ENCODE results near the gene TMEM119. TPM values are rescaled to one million over a fixed set of nuclear protein-coding genes. Genes with fewer than 3 reads are reported as not detected.

The TMEM119 gene
- total RNA-seq, 5 donors from 2014 or later (not counting 1 experiment from before 2014, with no cell fraction given) = 0.13 to 3.9 (median 0.98) TPM

- Histone ChIP-seq H3K9me3 (no peaks in the 10 kb centered on the region), H3K4me3 (ENCODE audit: control insufficient read depth in 1 of 2, extremely low read depth in 1 of 2, low read length in 1 of 2) (peak within 1 kb of the TSS; percentile 96), H3K4me1 (ENCODE audit: control insufficient read depth in 1 of 2, extremely low read depth in 1 of 2, insufficient read depth in 2 of 2, low read length in 2 of 2) (peaks cover 33 to 59% of the 10 kb centered on the region in 2 experiments), H3K36me3 (ENCODE audit: control insufficient read depth in 2 of 2, extremely low read depth in 1 of 2, insufficient read depth in 1 of 2, low read length in 1 of 2) (peaks cover 0 to 42% of the 10 kb centered on the region in 2 donors), H3K27me3 (replicated peaks in 1 of 2; ENCODE audit: control insufficient read depth in 2 of 2, extremely low read depth in 1 of 2, insufficient read depth in 2 of 2, low read length in 1 of 2) (no peaks in the 10 kb centered on the region), H3K27ac (ENCODE audit: low read length) (peak within 1 kb of the TSS; percentile 98)
- ATAC-seq (replicated peaks in 1 of 4) = peak; percentile 72 to 81 (median 73)
- H3K4me3 Mint-ChIP-seq = peak within 1 kb of the TSS; percentile 98 to 100 (median 100)
- peak within 1 kb of the TSS; percentile 99 to 100 for H3K27ac Mint-ChIP-seq
- WGBS (ENCODE audit: insufficient coverage) = 0% methylated on average over 71 of the region's 72 CpGs
- DNase-seq = peak; percentile 96 to 100 (median 99)
- ChIA-PET POLR2A (interaction anchor here (0.6 to 1.7 kb wide), 5 partner anchors 30 to 71 kb away, joined by 3 to 6 read pairs (median 3); partner anchors contain the start of gene SELPLG (in 1 of the 2)), CTCF (interaction anchor here (0.6 to 11.9 kb wide), 9 partner anchors 47 to 530 kb away, joined by 3 to 140 read pairs (median 4); partner anchors contain the start of genes ALKBH2 (in 1 of the 2) and FICD (in 1 of the 2))
- peaks cover 47 to 74% (median 69%) of the 10 kb centered on the region in 3 donors for H3K4me1 Mint-ChIP-seq
- no peaks in the 10 kb centered on the region for H3K27me3 Mint-ChIP-seq
- H3K36me3 Mint-ChIP-seq = peaks cover 20% of the 10 kb centered on the region
- no peaks in the 10 kb centered on the region for H3K9me3 Mint-ChIP-seq
Observed at GRCh38 chr12:108562348-108563135, 35.3 kb downstream of the TMEM119 start, which contains the start of gene ISCU. Gene ISCU (plus strand): TSS chr12:108562596. CDS start chr12:108562623, 27 bp downstream.

DNA sequence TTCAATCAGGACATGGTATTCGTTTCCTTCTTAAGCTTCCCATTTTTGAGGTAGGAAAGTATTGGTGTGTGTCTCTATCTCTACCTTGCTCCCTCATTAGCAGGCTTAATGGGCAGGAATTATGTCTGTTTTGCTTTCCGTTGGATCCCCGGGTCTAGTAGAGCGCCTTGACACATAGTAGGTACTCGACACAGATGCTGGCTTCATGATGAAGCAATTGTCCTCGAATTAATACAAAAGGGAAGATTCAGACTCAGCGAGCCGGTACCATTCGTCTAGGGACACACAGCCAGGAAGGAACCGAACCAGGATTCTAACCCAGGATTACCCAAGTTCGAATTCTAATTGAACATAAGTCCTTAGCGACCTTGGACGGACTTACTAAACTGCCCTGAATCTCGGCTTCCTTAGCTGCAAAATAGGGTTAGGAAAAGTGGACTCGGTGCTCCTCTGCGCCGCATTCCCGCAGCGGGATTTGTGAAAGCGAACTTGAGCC, 36.0 kb downstream of the TMEM119 start:
- no peaks in the 10 kb centered on the region for H3K27me3 Mint-ChIP-seq
- H3K4me1 ChIP-seq (ENCODE audit: control insufficient read depth in 1 of 2, extremely low read depth in 1 of 2, insufficient read depth in 2 of 2, low read length in 2 of 2) = peaks cover 34 to 62% of the 10 kb centered on the region in 2 experiments
- ATAC-seq (replicated peaks in 1 of 4) (peak; percentile 1 to 7 (median 3)), DNase-seq (peak in 1 of 35 experiments; percentile 12)
- POLR2A ChIA-PET = interaction anchor here (0.6 to 1.7 kb wide), 5 partner anchors 30 to 71 kb away, joined by 3 to 6 read pairs (median 3); partner anchors contain the start of gene SELPLG (in 1 of the 2)
- H3K36me3 ChIP-seq (ENCODE audit: control insufficient read depth in 2 of 2, extremely low read depth in 1 of 2, insufficient read depth in 1 of 2, low read length in 1 of 2) = peaks cover 0 to 38% of the 10 kb centered on the region in 2 donors
- peaks cover 47 to 74% (median 69%) of the 10 kb centered on the region in 3 donors for H3K4me1 Mint-ChIP-seq
- peak overlapping the region; percentile 99 to 100 for H3K27ac Mint-ChIP-seq
- H3K27me3 ChIP-seq (replicated peaks in 1 of 2; ENCODE audit: control insufficient read depth in 2 of 2, extremely low read depth in 1 of 2, insufficient read depth in 2 of 2, low read length in 1 of 2) = no peaks in the 10 kb centered on the region
- H3K27ac ChIP-seq (ENCODE audit: low read length) = peak overlapping the region; percentile 93
- no peaks in the 10 kb centered on the region for H3K9me3 ChIP-seq
- H3K36me3 Mint-ChIP-seq = peaks cover 13% of the 10 kb centered on the region
- peak overlapping the region; percentile 82 to 96 for H3K4me3 ChIP-seq (ENCODE audit: control insufficient read depth in 1 of 2, extremely low read depth in 1 of 2, low read length in 1 of 2)
- CTCF ChIA-PET = interaction anchor here (0.5 to 11.9 kb wide), 10 partner anchors 47 to 531 kb away, joined by 3 to 140 read pairs (median 4); partner anchors contain the start of genes ALKBH2 (in 1 of the 2) and FICD (in 1 of the 2)
- peak overlapping the region; percentile 98 to 100 (median 100) for H3K4me3 Mint-ChIP-seq
- no peaks in the 10 kb centered on the region for H3K9me3 Mint-ChIP-seq
- WGBS (ENCODE audit: insufficient coverage) = 1% methylated on average over 18 of the region's 20 CpGs

DNA sequence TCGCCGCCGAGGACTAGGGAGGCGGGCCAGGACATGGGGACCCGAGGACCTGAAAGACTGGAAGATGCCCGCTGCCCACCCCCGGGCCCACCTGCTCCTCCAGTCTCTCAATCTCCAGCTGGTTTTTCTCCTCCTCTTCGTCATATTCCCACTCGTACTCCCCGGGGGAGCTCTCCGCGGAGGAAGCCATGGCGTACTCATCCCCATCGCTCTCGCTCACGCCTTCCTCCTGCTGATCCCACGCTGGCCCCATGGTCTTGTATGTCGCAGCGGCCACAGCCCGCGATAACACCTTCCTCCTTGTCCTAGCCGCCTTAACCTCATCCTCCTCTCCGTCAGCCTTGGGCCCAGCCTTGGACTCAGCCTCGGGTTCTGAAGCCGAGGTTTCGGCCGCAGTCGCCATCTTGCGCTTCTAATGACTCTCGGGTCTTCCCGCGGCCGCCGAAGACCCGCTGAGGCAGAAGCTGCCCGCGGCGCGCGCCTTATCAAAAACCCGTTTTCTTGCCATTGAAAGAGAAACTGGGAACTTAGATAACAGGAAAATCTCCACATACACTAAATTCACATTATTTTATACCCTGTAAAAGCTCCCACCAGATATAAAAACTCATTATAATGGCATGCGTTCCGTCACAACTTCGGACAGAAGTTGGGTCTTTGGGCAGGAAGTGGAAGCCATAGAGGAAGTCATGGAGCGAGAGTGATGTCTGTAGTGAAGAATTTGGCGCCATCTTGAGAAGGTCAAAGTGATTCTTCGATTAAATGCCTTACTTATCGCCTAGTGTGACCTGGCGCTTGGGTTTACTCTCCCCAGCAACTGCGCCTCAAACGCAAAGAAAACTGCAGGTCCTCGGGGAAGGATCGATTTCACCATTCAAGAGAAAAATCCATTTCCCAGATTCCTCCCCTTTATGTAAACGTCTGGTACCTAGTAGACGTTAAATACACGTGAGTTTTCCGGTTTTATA, 36.8 kb downstream of the TMEM119 start, which contains the start of gene SART3:
SART3 (minus strand) TSS at position 422 of the 968 bp plus-strand sequence; CDS start at position 403, 19 bp downstream.
- H3K4me3 ChIP-seq (ENCODE audit: control insufficient read depth in 1 of 2, extremely low read depth in 1 of 2, low read length in 1 of 2) = peak within 1 kb of the TSS; percentile 82 to 96
- peak; percentile 61 to 92 (median 77) for DNase-seq

DNA sequence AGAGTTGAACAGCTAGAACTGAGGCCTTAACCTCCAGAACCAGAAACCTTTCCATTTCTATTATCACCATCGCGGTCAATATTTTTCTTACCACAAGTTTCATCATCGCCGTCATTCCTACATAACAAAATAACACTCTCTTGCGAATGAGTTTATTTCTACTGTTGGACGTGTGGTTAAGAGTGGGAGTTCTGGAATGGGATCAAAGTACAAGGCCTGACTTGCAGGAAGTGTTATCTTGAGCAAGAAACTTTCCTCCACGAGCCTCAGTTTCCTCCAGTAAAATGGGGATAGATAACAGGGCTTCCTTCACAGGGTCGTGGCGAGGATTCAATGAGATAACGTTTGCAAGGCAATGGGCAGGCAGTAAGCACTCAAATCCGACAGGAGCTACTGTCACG, 37.6 kb downstream of the TMEM119 start:
- H3K9me3 Mint-ChIP-seq = no peaks in the 10 kb centered on the region
- POLR2A ChIA-PET = interaction anchor here (0.8 to 1.1 kb wide), 1 partner anchor 58 kb away, joined by 4 to 5 read pairs; no protein-coding TSS in a partner anchor
- 2% methylated on average over 6 of the region's 12 CpGs for WGBS (ENCODE audit: insufficient coverage)
- H3K27ac Mint-ChIP-seq = peak overlapping the region; percentile 99 to 100
- H3K4me3 Mint-ChIP-seq = peak overlapping the region; percentile 98 to 100 (median 100)
- H3K27me3 Mint-ChIP-seq = no peaks in the 10 kb centered on the region
- no peak for DNase-seq
- peak overlapping the region; percentile 93 for H3K27ac ChIP-seq (ENCODE audit: low read length)
- no peak for ATAC-seq (replicated peaks in 1 of 4)
- H3K36me3 Mint-ChIP-seq = peaks cover 8% of the 10 kb centered on the region
- H3K4me3 ChIP-seq (ENCODE audit: control insufficient read depth in 1 of 2, extremely low read depth in 1 of 2, low read length in 1 of 2) = peak overlapping the region; percentile 82 to 96
- peaks cover 53 to 75% (median 71%) of the 10 kb centered on the region in 3 donors for H3K4me1 Mint-ChIP-seq
- H3K9me3 ChIP-seq = no peaks in the 10 kb centered on the region
- H3K4me1 ChIP-seq (ENCODE audit: control insufficient read depth in 1 of 2, extremely low read depth in 1 of 2, insufficient read depth in 2 of 2, low read length in 2 of 2) = peaks cover 39 to 59% of the 10 kb centered on the region in 2 experiments
- no peaks in the 10 kb centered on the region for H3K27me3 ChIP-seq (replicated peaks in 1 of 2; ENCODE audit: control insufficient read depth in 2 of 2, extremely low read depth in 1 of 2, insufficient read depth in 2 of 2, low read length in 1 of 2)
- peaks cover 2 to 25% of the 10 kb centered on the region in 2 donors for H3K36me3 ChIP-seq (ENCODE audit: control insufficient read depth in 2 of 2, extremely low read depth in 1 of 2, insufficient read depth in 1 of 2, low read length in 1 of 2)
- CTCF ChIA-PET = interaction anchor here (0.5 to 11.9 kb wide), 9 partner anchors 57 to 1871 kb away, joined by 3 to 140 read pairs (median 3); partner anchors contain the start of gene SELPLG (in 1 of the 2)

More for the DNA sequence above, 36.8 kb downstream of the TMEM119 start, which contains the start of gene SART3:
- H3K4me3 Mint-ChIP-seq = peak within 1 kb of the TSS; percentile 98 to 100 (median 100)
- ATAC-seq (replicated peaks in 1 of 4) = peak; percentile 54 to 64 (median 58)
- H3K9me3 ChIP-seq = no peaks in the 10 kb centered on the region
- peak within 1 kb of the TSS; percentile 99 to 100 for H3K27ac Mint-ChIP-seq
- H3K27ac ChIP-seq (ENCODE audit: low read length) = peak within 1 kb of the TSS; percentile 93
- H3K4me1 Mint-ChIP-seq = peaks cover 52 to 75% (median 71%) of the 10 kb centered on the region in 3 donors
- peaks cover 13% of the 10 kb centered on the region for H3K36me3 Mint-ChIP-seq
- H3K27me3 ChIP-seq (replicated peaks in 1 of 2; ENCODE audit: control insufficient read depth in 2 of 2, extremely low read depth in 1 of 2, insufficient read depth in 2 of 2, low read length in 1 of 2) = no peaks in the 10 kb centered on the region
- ChIA-PET CTCF (interaction anchor here (0.5 to 11.9 kb wide), 11 partner anchors 46 to 1870 kb away, joined by 3 to 140 read pairs (median 3); partner anchors contain the start of genes FICD (in 1 of the 2) and SELPLG (in 1 of the 2)), POLR2A (interaction anchor here (0.6 to 1.7 kb wide), 4 partner anchors 12 to 74 kb away, joined by 4 to 15 read pairs (median 5); partner anchors contain the start of gene SELPLG (in 1 of the 2))
- WGBS (ENCODE audit: insufficient coverage) = under 1% methylated on average over 35 of the region's 57 CpGs
- peaks cover 0 to 30% of the 10 kb centered on the region in 2 donors for H3K36me3 ChIP-seq (ENCODE audit: control insufficient read depth in 2 of 2, extremely low read depth in 1 of 2, insufficient read depth in 1 of 2, low read length in 1 of 2)
- H3K4me1 ChIP-seq (ENCODE audit: control insufficient read depth in 1 of 2, extremely low read depth in 1 of 2, insufficient read depth in 2 of 2, low read length in 2 of 2) = peaks cover 39 to 60% of the 10 kb centered on the region in 2 experiments
- no peaks in the 10 kb centered on the region for H3K27me3 Mint-ChIP-seq
- no peaks in the 10 kb centered on the region for H3K9me3 Mint-ChIP-seq

- WGBS (ENCODE audit: insufficient coverage) = 27% methylated on average over 2 of the region's 3 CpGs
- H3K27ac Mint-ChIP-seq = peak overlapping the region; percentile 99 to 100
- H3K4me1 Mint-ChIP-seq = peaks cover 59 to 79% (median 75%) of the 10 kb centered on the region in 3 donors
- POLR2A ChIA-PET = no interaction called here
- H3K27me3 Mint-ChIP-seq = no peaks in the 10 kb centered on the region
- H3K9me3 ChIP-seq = no peaks in the 10 kb centered on the region
- CTCF ChIA-PET = interaction anchor here (0.6 to 1.1 kb wide), 3 partner anchors 11 to 831 kb away, joined by 3 read pairs; no protein-coding TSS in a partner anchor
- peaks cover 40 to 61% of the 10 kb centered on the region in 2 experiments for H3K4me1 ChIP-seq (ENCODE audit: control insufficient read depth in 1 of 2, extremely low read depth in 1 of 2, insufficient read depth in 2 of 2, low read length in 2 of 2)
- H3K36me3 ChIP-seq (ENCODE audit: control insufficient read depth in 2 of 2, extremely low read depth in 1 of 2, insufficient read depth in 1 of 2, low read length in 1 of 2) = peaks cover 4 to 19% of the 10 kb centered on the region in 2 donors
- H3K27ac ChIP-seq (ENCODE audit: low read length) = no peak overlapping the region
- no peaks in the 10 kb centered on the region for H3K9me3 Mint-ChIP-seq
- ATAC-seq (replicated peaks in 1 of 4) = no peak
- H3K36me3 Mint-ChIP-seq = peaks cover 9% of the 10 kb centered on the region
- H3K27me3 ChIP-seq (replicated peaks in 1 of 2; ENCODE audit: control insufficient read depth in 2 of 2, extremely low read depth in 1 of 2, insufficient read depth in 2 of 2, low read length in 1 of 2) = no peaks in the 10 kb centered on the region
- H3K4me3 ChIP-seq (ENCODE audit: control insufficient read depth in 1 of 2, extremely low read depth in 1 of 2, low read length in 1 of 2) = peak overlapping the region; percentile 82 to 96
- H3K4me3 Mint-ChIP-seq = peak overlapping the region; percentile 98 to 100 (median 100)
- no peak for DNase-seq
Observed at GRCh38 chr12:108559748-108560147, 38.1 kb downstream of the TMEM119 start.

Data from T-cell (primary cell).